HL-60 (cell line): ENCODE measurements around the gene DAAM2.

ENCODE experiments used
- DNase-seq, 2 experiments: peaks; one replicate each; pipeline ENCODE4 v3.0.0-alpha.2; 2010 to 2020; ENCODE audit warnings: low read depth in 1 of 2, low spot score in 1 of 2
- H3K27ac ChIP-seq: fragments of 250-450 bp; sonication (Bioruptor Pico); replicated peaks from 2 replicates; pipeline ENCODE4 v1.5.1; 2020; ENCODE audit warnings: mild to moderate bottlenecking, moderate library complexity
- H3K27me3 ChIP-seq: fragments of 250-450 bp; sonication (Bioruptor Pico); 2 replicates; pipeline ENCODE4 v1.5.1; 2021; ENCODE audit warnings: mild to moderate bottlenecking, moderate library complexity; ENCODE audit not compliant: insufficient read depth, poor library complexity, severe bottlenecking
- H3K4me3 ChIP-seq: replicated peaks from 2 replicates; pipeline ENCODE4 v1.5.1; 2011; ENCODE audit warnings: mild to moderate bottlenecking, control low read depth, low read length; ENCODE audit not compliant: insufficient read depth
- GABPA ChIP-seq: IDR thresholded peaks from 2 replicates; pipeline ENCODE4 v1.6.1; 2012; ENCODE audit warnings: low read depth
- POLR2AphosphoS5 ChIP-seq: IDR thresholded peaks from 2 replicates; pipeline ENCODE4 v1.6.1; 2012; ENCODE audit warnings: low read depth
- SPI1 ChIP-seq: IDR thresholded peaks from 2 replicates; pipeline ENCODE4 v1.6.1; 2012; ENCODE audit warnings: low read depth, mild to moderate bottlenecking, borderline replicate concordance
- TF ChIP-seq, protein P1 (sequence below): IDR thresholded peaks from one replicate; pipeline ENCODE4 v1.5.1; 2011; ENCODE audit warnings: low read length, control low read depth, inconsistent platforms; ENCODE audit not compliant: insufficient read depth
- TF ChIP-seq, protein P2 (sequence below): IDR thresholded peaks from 2 replicates; pipeline ENCODE4 v1.6.1; 2012; ENCODE audit warnings: low read depth; ENCODE audit not compliant: insufficient replicate concordance

DAAM2 gene

GRCh38 chr6:39903656-39904055, 111.5 kb downstream of the DAAM2 start:
- DNase-seq = no peak
- no peak for TF ChIP-seq POLR2AphosphoS5
- TF ChIP-seq GABPA = no peak
- no peak for TF ChIP-seq SPI1
- TF ChIP-seq, protein P1, sequence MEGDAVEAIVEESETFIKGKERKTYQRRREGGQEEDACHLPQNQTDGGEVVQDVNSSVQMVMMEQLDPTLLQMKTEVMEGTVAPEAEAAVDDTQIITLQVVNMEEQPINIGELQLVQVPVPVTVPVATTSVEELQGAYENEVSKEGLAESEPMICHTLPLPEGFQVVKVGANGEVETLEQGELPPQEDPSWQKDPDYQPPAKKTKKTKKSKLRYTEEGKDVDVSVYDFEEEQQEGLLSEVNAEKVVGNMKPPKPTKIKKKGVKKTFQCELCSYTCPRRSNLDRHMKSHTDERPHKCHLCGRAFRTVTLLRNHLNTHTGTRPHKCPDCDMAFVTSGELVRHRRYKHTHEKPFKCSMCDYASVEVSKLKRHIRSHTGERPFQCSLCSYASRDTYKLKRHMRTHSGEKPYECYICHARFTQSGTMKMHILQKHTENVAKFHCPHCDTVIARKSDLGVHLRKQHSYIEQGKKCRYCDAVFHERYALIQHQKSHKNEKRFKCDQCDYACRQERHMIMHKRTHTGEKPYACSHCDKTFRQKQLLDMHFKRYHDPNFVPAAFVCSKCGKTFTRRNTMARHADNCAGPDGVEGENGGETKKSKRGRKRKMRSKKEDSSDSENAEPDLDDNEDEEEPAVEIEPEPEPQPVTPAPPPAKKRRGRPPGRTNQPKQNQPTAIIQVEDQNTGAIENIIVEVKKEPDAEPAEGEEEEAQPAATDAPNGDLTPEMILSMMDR = no peak
- TF ChIP-seq, protein P2, sequence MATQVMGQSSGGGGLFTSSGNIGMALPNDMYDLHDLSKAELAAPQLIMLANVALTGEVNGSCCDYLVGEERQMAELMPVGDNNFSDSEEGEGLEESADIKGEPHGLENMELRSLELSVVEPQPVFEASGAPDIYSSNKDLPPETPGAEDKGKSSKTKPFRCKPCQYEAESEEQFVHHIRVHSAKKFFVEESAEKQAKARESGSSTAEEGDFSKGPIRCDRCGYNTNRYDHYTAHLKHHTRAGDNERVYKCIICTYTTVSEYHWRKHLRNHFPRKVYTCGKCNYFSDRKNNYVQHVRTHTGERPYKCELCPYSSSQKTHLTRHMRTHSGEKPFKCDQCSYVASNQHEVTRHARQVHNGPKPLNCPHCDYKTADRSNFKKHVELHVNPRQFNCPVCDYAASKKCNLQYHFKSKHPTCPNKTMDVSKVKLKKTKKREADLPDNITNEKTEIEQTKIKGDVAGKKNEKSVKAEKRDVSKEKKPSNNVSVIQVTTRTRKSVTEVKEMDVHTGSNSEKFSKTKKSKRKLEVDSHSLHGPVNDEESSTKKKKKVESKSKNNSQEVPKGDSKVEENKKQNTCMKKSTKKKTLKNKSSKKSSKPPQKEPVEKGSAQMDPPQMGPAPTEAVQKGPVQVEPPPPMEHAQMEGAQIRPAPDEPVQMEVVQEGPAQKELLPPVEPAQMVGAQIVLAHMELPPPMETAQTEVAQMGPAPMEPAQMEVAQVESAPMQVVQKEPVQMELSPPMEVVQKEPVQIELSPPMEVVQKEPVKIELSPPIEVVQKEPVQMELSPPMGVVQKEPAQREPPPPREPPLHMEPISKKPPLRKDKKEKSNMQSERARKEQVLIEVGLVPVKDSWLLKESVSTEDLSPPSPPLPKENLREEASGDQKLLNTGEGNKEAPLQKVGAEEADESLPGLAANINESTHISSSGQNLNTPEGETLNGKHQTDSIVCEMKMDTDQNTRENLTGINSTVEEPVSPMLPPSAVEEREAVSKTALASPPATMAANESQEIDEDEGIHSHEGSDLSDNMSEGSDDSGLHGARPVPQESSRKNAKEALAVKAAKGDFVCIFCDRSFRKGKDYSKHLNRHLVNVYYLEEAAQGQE = no peak
- H3K4me3 ChIP-seq = no peak overlapping the region
- no peak overlapping the region for H3K27ac ChIP-seq
- no peaks in the 10 kb centered on the region for H3K27me3 ChIP-seq

GRCh38 chr6:39904946-39905639, 112.9 kb downstream of the DAAM2 start:
- TF ChIP-seq, protein P1 = no peak
- TF ChIP-seq POLR2AphosphoS5 (no peak), SPI1 (no peak), GABPA (no peak)
- TF ChIP-seq, protein P2 = no peak
- no peak overlapping the region for H3K4me3 ChIP-seq
- H3K27ac ChIP-seq = no peak overlapping the region
- DNase-seq = no peak
- H3K27me3 ChIP-seq = no peaks in the 10 kb centered on the region

DNA sequence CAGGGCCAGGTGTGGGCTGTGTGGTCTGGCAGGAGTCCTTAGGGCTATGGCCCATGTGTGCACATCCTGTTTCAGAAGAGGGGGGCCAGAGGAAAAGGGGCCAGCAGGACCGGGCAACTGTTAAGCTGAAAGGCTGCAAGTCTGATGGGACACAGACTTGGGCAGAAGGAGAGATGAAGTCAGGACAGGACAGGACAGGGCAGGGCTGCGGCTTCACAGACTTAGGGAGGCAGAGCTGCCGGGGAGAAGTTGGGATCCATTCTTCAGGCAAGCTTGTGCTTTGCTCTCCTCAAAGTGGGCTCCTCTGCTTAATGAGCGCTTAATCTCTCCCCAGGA, 113.4 kb downstream of the DAAM2 start:
- H3K27ac ChIP-seq = no peak overlapping the region
- no peak for DNase-seq
- H3K4me3 ChIP-seq = no peak overlapping the region
- TF ChIP-seq, protein P1 = no peak
- TF ChIP-seq GABPA = no peak
- TF ChIP-seq POLR2AphosphoS5 = no peak
- TF ChIP-seq SPI1 = no peak
- TF ChIP-seq, protein P2 = no peak
- H3K27me3 ChIP-seq = no peaks in the 10 kb centered on the region
